HG02610 (cell line): ENCODE data around the gene PLAAT2.
A peak's percentile ranks its signal among the peaks of the same experiment; 100 is the strongest.
"Not testable (repeated sequence)": the region's sequence is repeated elsewhere in the genome, so short reads cannot be mapped to it uniquely, and the experiment has no call there.

Experiments used
- ATAC-seq: cut with Tn5 transposase; IDR thresholded peaks from one replicate; pipeline ENCODE4 v1.9.1; 2021; ENCODE audit warnings: mild to moderate bottlenecking, moderate library complexity; ENCODE audit not compliant: unreplicated experiment

Gene PLAAT2

GRCh38 chr11:63551091-63551888 lies 11.9 kb downstream of the PLAAT2 start:
- no peak for ATAC-seq

- not testable (repeated sequence) for ATAC-seq
These were observed 13.0 kb downstream of the PLAAT2 start for GRCh38 chr11:63550156-63550700.

DNA sequence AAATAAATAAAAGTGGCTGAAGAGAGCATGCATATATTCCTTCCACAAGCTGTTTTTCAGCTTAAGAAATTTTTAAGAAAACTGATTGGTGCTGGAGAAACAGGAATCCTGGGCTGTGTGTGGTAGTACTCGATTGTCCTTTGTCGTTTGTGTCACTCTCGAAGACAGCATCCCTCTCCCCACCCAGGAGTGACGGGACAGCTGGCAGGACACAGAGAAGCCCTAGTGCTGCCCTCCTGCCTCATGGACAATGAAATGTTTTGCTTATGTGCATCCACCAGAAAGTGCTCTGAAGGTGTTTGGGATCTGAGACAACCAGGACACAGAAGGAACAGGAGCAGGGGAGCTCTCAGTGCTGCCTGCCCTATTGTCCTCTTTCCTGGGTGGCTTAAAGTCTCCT lies 13.8 kb downstream of the PLAAT2 start:
- no peak for ATAC-seq

DNA sequence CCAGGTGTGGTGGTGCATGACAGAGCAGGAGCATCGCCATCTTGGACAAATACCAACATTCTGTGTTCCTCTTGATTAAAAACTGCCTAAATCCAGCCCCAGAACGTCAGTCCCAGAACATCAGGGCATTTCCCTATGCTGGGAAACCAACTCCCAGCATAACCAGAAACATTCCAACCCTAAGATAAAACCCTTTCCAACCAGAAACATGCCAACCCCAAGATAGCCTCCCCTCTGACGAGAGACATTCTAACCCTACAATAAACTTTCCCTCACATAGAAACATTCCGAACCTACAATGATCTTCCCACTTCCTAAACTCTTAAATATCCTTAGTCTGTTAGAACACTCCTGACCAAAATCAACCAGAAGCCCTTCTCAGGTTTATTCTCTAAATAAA lies 15.0 kb downstream of the PLAAT2 start:
- ATAC-seq, result no peak

- no peak for ATAC-seq
These were observed 16.1 kb downstream of the PLAAT2 start for GRCh38 chr11:63547061-63547460.

DNA sequence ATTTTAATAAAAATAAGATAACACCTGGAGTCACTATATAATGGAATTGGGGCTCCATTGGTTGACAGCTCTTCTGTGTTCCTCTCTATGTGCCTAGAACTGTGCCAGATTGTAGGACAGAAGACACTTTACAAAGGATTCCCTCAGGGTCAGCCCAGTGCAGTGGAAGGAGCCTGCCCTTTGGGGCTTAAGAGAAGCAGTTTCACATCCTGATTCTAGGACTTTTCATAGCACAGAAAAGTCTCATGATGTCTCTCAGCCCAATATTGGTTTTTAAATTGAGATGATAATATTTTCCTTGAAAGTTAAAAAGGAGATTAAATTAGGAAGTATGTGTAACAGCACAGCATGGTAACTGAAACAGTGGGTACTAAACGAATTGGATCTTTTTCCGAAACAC lies 19.5 kb downstream of the PLAAT2 start:
- ATAC-seq, result no peak

GRCh38 chr11:63542506-63542905 lies 20.7 kb downstream of the PLAAT2 start:
- not testable (repeated sequence) for ATAC-seq

DNA sequence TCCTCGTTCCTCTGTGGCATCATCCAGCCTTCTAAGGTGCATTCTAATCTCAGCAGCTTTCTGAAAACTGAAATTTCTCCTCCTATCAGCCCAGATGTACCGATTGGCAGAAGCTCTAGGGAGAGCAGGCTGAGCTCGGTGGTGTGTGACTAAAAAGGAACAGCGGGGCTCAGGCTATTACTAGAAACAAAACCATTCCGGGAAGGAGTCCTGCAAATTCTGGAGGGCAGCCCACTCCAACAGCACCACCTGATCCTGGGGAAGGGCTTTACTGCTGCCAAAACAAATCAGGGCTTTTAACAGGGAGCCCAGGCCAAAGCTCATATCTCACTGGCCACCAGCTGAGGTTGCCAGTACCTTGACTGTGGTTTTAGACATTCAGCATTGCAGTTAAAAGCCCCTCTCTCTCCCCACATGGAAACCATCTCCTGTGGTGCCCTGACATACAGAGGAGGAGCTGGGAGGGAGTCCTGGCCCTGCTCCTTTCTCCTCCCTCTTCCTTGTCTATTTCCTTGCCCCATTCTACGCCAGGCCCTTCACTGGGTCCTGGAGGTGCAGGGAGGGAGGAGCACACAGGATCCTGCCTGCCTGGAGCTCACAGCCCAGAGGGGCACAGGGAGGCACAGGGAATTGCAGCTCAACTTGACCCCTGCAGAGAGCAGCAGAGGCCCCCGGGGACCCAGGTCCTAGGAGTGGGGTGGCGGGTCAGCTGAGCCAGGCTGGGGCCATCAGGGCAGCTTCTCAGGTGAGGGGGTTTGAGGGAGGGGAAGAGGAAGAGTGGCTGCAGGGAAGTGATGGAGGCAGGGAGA lies 25.7 kb downstream of the PLAAT2 start:
- no peak for ATAC-seq

GRCh38 chr11:63536669-63537292 lies 26.4 kb downstream of the PLAAT2 start, which contains the start of gene PLAAT4:
TSS of gene PLAAT4 (plus strand) at chr11:63536808. CDS start at chr11:63536869, 61 bp downstream.
- ATAC-seq, result peak; percentile 37

GRCh38 chr11:63535734-63536133 lies 27.4 kb downstream of the PLAAT2 start:
- no peak for ATAC-seq

DNA sequence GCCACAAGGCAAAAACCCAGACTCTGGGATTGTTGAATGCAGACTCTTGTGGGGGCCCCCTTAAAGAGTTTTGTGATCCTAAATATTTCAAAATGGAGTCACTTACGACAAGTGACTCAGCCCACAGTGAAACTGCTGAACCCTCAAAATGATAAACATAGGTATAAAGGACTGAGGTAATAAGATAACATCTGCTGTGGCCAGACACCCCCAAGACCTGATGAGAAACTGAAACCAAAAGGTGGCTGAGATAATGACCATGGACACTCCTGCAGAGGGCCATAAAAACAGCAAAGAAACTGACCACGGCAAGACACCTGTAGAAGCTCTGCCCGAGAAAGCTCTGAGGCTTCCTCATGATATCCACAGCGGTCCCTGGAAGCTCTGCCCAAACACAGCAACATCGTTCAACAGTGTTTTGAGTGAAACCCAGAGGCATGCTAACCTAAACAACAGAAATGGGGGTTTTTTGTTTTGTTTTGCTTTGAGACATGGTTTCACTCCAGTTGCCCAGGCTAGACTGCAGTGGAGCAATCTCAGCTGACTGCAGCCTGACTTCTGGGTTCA lies 28.2 kb downstream of the PLAAT2 start:
- ATAC-seq, result peak; percentile 45

DNA sequence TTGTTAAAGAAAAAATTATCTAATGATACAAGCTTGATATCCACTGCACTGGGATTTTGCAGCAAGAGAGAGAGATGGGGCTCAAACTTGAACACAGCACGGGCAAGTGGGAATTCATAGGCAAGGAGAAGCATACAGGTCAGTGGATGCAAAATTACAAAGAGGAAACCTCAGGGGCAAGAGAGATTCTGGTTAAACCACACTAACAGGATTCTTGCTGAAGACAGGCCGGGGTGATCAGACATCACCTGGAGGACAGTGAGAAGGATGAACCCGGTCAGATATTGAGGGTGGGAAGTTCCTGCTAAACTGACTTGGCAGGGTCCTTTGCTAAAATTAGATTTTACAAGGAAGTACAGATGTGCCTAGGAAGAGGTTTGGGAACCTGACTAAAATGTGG lies 29.1 kb downstream of the PLAAT2 start:
- no peak for ATAC-seq

GRCh38 chr11:63532799-63533475 lies 30.2 kb downstream of the PLAAT2 start:
- no peak for ATAC-seq

DNA sequence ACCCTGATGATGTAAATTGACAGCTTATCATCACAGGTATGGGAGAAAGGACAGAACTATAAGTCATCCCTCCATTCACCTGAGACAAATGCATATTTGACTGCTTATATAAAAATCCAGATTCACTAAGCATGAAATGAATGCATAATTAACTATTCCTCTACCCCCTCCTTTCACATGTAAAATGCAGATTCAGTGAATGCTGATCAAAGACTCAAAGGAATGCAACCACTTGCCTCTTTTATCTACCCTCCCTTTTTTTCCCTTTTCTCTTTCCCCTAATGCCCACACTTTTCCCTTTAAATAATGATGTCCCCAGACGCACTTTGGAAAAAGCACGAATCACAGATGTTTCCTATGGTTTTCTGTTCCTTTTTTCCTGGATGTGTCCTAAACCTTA lies 31.1 kb downstream of the PLAAT2 start:
- no peak for ATAC-seq

DNA sequence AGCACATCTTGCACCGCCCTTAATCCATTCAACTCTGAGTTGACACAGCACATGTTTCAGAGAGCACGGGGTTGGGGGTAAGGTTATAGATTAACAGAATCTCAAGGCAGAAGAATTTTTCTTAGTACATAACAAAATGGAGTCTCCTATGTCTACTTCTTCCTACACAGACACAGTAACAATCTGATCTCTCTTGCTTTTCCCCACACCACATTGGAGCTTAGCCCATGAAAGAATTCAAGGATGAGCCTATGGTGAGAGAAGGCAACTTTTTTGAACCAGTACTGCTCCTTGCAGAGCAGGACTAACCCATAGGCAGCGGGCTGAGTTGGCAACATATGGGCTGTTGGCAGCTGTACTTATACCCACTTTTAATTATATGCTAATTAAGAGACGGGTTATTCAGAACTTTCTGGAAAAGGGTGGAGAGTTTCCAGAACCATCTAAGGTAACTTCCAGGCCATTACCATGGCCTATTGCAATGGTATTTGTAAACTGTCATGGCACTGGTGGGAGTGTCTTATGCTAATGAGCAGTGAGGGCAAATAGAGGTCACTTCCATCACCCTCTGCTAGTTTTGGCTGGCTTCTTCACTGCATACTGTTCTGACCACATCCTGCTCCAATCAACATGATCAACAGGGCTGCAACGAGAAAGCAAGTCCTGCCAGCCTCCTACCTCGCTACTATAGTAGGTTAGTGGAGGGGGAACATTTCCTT lies 31.9 kb downstream of the PLAAT2 start:
- ATAC-seq, result peak; percentile 65

- no peak for ATAC-seq
These were observed 33.2 kb downstream of the PLAAT2 start for GRCh38 chr11:63530021-63530420.

- not testable (repeated sequence) for ATAC-seq
These were observed 33.8 kb downstream of the PLAAT2 start for GRCh38 chr11:63529373-63529772.

DNA sequence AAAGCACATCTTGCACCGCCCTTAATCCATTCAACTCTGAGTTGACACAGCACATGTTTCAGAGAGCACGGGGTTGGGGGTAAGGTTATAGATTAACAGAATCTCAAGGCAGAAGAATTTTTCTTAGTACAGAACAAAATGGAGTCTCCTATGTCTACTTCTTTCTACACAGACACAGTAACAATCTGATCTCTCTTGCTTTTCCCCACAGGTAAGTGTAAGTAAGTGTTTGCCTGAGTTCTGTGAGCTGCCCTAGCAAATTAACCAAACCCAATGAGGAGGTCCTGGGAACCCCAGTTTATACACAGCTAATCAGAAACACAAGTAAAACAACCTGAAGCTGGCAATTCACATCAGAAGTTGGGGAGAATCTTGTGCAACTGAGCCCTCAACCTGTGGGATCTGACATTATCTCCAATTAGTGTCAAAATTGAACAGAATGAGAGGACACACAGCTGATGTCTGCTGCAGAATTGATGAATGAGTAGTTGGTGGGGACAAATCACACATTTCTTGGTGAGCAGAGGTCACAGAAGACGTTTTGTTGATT lies 34.4 kb downstream of the PLAAT2 start:
- ATAC-seq, result not testable (repeated sequence)

GRCh38 chr11:63528156-63528555 lies 35.0 kb downstream of the PLAAT2 start:
- not testable (repeated sequence) for ATAC-seq
